CD14-positive monocyte (primary cell): ENCODE data around the gene RPS6KA3. TPM values are rescaled to one million over a fixed set of nuclear protein-coding genes. Genes with fewer than 3 reads are reported as not detected.

Source experiments
- DNase-seq, 3 donors: peaks; one replicate each; pipeline ENCODE4 v3.0.0-alpha.2; 2011 to 2022
- H2AFZ ChIP-seq: 2 replicates; pipeline ENCODE4 v1.6.0; 2012; ENCODE audit warnings: mild to moderate bottlenecking, low read depth, low read length, inconsistent platforms; ENCODE audit not compliant: insufficient read depth, poor library complexity, severe bottlenecking
- H3K27ac ChIP-seq, 2 donors: 1 replicate in 1 of 2; 2 replicates in 1 of 2; pipeline ENCODE4 v1.5.1; 2012 to 2013; ENCODE audit warnings: low read length in 2 of 2, control low read depth in 1 of 2, inconsistent platforms in 1 of 2, low read depth in 1 of 2, mild to moderate bottlenecking in 1 of 2
- H3K27me3 ChIP-seq, 2 donors: one replicate each; pipeline versions ENCODE4 v1.6.0 to v1.6.1; 2011 to 2013; ENCODE audit warnings: low read length in 2 of 2; ENCODE audit not compliant: control insufficient read depth in 2 of 2, insufficient read depth in 2 of 2
- H3K36me3 ChIP-seq, 2 donors: replicated peaks in 1 of 2; 1 replicate in 1 of 2; 2 replicates in 1 of 2; pipeline versions ENCODE4 v1.5.1 to v1.6.1; 2012 to 2013; ENCODE audit warnings: low read length in 2 of 2, control low read depth in 1 of 2, inconsistent platforms in 1 of 2, mild to moderate bottlenecking in 1 of 2; ENCODE audit not compliant: insufficient read depth in 2 of 2, control insufficient read depth in 1 of 2
- H3K4me1 ChIP-seq, 2 donors: 1 replicate in 1 of 2; 2 replicates in 1 of 2; pipeline versions ENCODE4 v1.5.1 to v1.6.1; 2012 to 2013; ENCODE audit warnings: low read length in 2 of 2, control low read depth in 1 of 2, inconsistent platforms in 1 of 2, mild to moderate bottlenecking in 1 of 2, moderate library complexity in 1 of 2; ENCODE audit not compliant: insufficient read depth in 2 of 2, control insufficient read depth in 1 of 2
- H3K4me2 ChIP-seq: replicated peaks from 2 replicates; pipeline ENCODE3; 2012; ENCODE audit warnings: low read length, moderate library complexity, mild to moderate bottlenecking; ENCODE audit not compliant: poor library complexity, severe bottlenecking; ENCODE audit errors: extremely low read depth
- H3K4me3 ChIP-seq, 3 experiments: fragments of 200-600 bp in 1 of 3; sonication (generic) in 1 of 3; replicated peaks in 1 of 3; 1 replicate in 2 of 3; 2 replicates in 1 of 3; pipeline ENCODE4 v1.5.1; 2011 to 2013; ENCODE audit warnings: low read length in 3 of 3, mild to moderate bottlenecking in 3 of 3, control low read depth in 2 of 3, low read depth in 2 of 3, inconsistent platforms in 1 of 3, moderate library complexity in 1 of 3
- H3K79me2 ChIP-seq: 2 replicates; pipeline ENCODE4 v1.6.0; 2012; ENCODE audit warnings: mild to moderate bottlenecking, control low read depth, inconsistent platforms, low read length, moderate library complexity; ENCODE audit not compliant: insufficient read depth
- H3K9ac ChIP-seq: 2 replicates; pipeline ENCODE4 v1.6.0; 2017; ENCODE audit warnings: low read length, mild to moderate bottlenecking; ENCODE audit not compliant: insufficient read depth, poor library complexity, severe bottlenecking
- H3K9me3 ChIP-seq, 2 donors: replicated peaks in 1 of 2; 1 replicate in 1 of 2; 2 replicates in 1 of 2; pipeline versions ENCODE4 v1.5.1 to v1.6.1; 2012 to 2013; ENCODE audit warnings: low read length in 2 of 2, control low read depth in 1 of 2; ENCODE audit not compliant: control insufficient read depth in 1 of 2, insufficient read depth in 1 of 2
- H4K20me1 ChIP-seq: 2 replicates; pipeline ENCODE4 v1.6.0; 2012; ENCODE audit warnings: mild to moderate bottlenecking, low read length, control low read depth, moderate library complexity; ENCODE audit not compliant: insufficient read depth
- H3K27ac Mint-ChIP-seq, 7 donors: one replicate each; pipeline ENCODE4 v1.8.0; 2020; ENCODE audit warnings: mild to moderate bottlenecking in 7 of 7, mixed read lengths in 7 of 7, moderate library complexity in 6 of 7, inconsistent platforms in 2 of 7
- H3K27me3 Mint-ChIP-seq, 3 donors: one replicate each; pipeline ENCODE4 v1.8.0; 2021 to 2022; ENCODE audit warnings: low read depth in 3 of 3, mild to moderate bottlenecking in 3 of 3, mixed read lengths in 3 of 3, moderate library complexity in 3 of 3, inconsistent platforms in 1 of 3
- H3K36me3 Mint-ChIP-seq, 2 donors: one replicate each; pipeline ENCODE4 v1.8.0; 2020; ENCODE audit warnings: mixed read lengths in 2 of 2, inconsistent platforms in 1 of 2, mild to moderate bottlenecking in 1 of 2
- H3K4me1 Mint-ChIP-seq: one replicate; pipeline ENCODE4 v1.8.0; 2020; ENCODE audit warnings: mild to moderate bottlenecking, mixed read lengths
- H3K4me3 Mint-ChIP-seq, 2 donors: one replicate each; pipeline ENCODE4 v1.8.0; 2020; ENCODE audit warnings: mild to moderate bottlenecking in 2 of 2, mixed read lengths in 2 of 2, moderate library complexity in 1 of 2
- H3K9me3 Mint-ChIP-seq, 7 donors: one replicate each; pipeline ENCODE4 v1.8.0; 2020 to 2022; ENCODE audit warnings: mixed read lengths in 7 of 7, mild to moderate bottlenecking in 6 of 7, moderate library complexity in 6 of 7, inconsistent platforms in 2 of 7
- CTCF ChIP-seq: fragments of 200-600 bp; IDR thresholded peaks from one replicate; pipeline ENCODE4 v1.8.0; 2022; ENCODE audit warnings: antibody characterized with exemption, mild to moderate bottlenecking
- WGBS: methylation state at CpG from one replicate; pipeline ENCODE4 v1.1.5; 2013; ENCODE audit warnings: missing lambda C conversion rate; ENCODE audit not compliant: insufficient coverage; 5-methylcytosine and 5-hydroxymethylcytosine counted together
- intact Hi-C, 2 donors: fragments of 100-400 bp; cut with micrococcal nuclease; formaldehyde crosslinking; loops; one replicate each; pipeline versions ENCODE4 v1.15.0 to v1.15.1; 2023
- polyA plus RNA-seq, 3 donors: library from polyadenylated mRNA; depleted of rRNA in 1 of 3; unstranded in 2 of 3; stranded (reverse) in 1 of 3; fragments of 300-500 nt in 2 of 3; fragments of >200 nt in 1 of 3; fragmentation: Illumina TruSeq in 2 of 3; gene quantifications; 1 replicate in 2 of 3; 2 replicates in 1 of 3; pipeline ENCODE4 v1.2.3, GENCODE V29; 2012 to 2021

Gene RPS6KA3
- polyA plus RNA-seq, 3 donors, result 14.6 to 28.2 (median 21.6) TPM

DNA sequence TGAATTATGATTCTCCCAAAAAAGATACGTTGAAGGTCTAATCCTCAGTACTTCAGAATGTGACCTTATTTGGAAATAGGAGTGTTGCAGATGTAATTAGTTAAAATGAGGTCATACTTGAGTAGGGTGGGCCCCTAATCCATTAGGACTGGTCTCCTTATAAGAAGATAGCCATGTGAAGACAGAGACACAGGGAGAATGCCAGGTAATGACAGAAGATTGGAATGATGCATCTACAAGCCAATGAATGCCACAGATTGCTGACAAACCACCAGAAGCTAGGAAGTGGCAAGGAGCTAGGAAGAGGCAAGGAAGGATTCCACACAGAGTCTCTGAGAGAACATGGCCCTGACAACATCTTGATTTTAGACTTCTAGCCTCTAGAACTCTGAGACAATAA is 7.4 kb upstream of the RPS6KA3 start:
- Mint-ChIP-seq H3K36me3 (no peaks in the 10 kb centered on the region), H3K27ac (no peak overlapping the region), H3K4me3 (no peak overlapping the region), H3K9me3 (peaks cover 0 to 16% (median 5%) of the 10 kb centered on the region in 7 donors), H3K4me1 (no peaks in the 10 kb centered on the region), H3K27me3 (peaks cover 0 to 9% (median 1%) of the 10 kb centered on the region in 3 donors)
- Histone ChIP-seq H3K27me3 (peaks cover 0 to 3% of the 10 kb centered on the region in 2 donors), H4K20me1 (no peaks in the 10 kb centered on the region), H3K4me1 (no peaks in the 10 kb centered on the region), H3K9me3 (no peaks in the 10 kb centered on the region), H3K9ac (no peak overlapping the region), H2AFZ (no peak overlapping the region), H3K4me3 (no peak overlapping the region), H3K27ac (no peak overlapping the region), H3K4me2 (no peak overlapping the region), H3K79me2 (no peaks in the 10 kb centered on the region), H3K36me3 (no peaks in the 10 kb centered on the region)
- intact Hi-C loops, result no loop called here
- TF ChIP-seq CTCF, result no peak
- DNase-seq, result no peak
- WGBS, result 100% methylated on average over 1 of the region's 1 CpG

- no peak overlapping the region for H3K9ac ChIP-seq
- H3K4me1 Mint-ChIP-seq, result no peaks in the 10 kb centered on the region
- H3K9me3 ChIP-seq, result peaks cover 0 to 5% of the 10 kb centered on the region in 2 donors
- no peak overlapping the region for H3K4me3 Mint-ChIP-seq
- H3K79me2 ChIP-seq, result no peaks in the 10 kb centered on the region
- no peak for TF ChIP-seq CTCF
- no peak overlapping the region for H3K4me2 ChIP-seq
- no CpG with 5 or more reads among the region's 1 CpG for WGBS
- peaks cover 3 to 6% of the 10 kb centered on the region in 2 donors for H3K4me1 ChIP-seq
- no peak overlapping the region for H3K27ac Mint-ChIP-seq
- no peak overlapping the region for H2AFZ ChIP-seq
- no peak overlapping the region for H3K4me3 ChIP-seq
- no peaks in the 10 kb centered on the region for H4K20me1 ChIP-seq
- intact Hi-C loops, result no loop called here
- peaks cover 0 to 22% (median 8%) of the 10 kb centered on the region in 7 donors for H3K9me3 Mint-ChIP-seq
- peaks cover 0 to 3% of the 10 kb centered on the region in 2 donors for H3K27me3 ChIP-seq
- peaks cover 0 to 17% (median 1%) of the 10 kb centered on the region in 3 donors for H3K27me3 Mint-ChIP-seq
- peak in 1 of 3 donors; percentile 42 for DNase-seq
- H3K36me3 Mint-ChIP-seq, result no peaks in the 10 kb centered on the region
- H3K27ac ChIP-seq, result no peak overlapping the region
- H3K36me3 ChIP-seq, result no peaks in the 10 kb centered on the region
These were observed 5.0 kb upstream of the RPS6KA3 start for GRCh38 chrX:20271730-20272129.
